Skeletal muscle cell (primary cell): ENCODE results near the gene THAP3.
A peak's percentile ranks its signal among the peaks of the same experiment; 100 is the strongest.
"Not testable (repeated sequence)": the region's sequence is repeated elsewhere in the genome, so short reads cannot be mapped to it uniquely, and the experiment has no call there.

Experiments
- DNase-seq: peaks from one replicate; pipeline ENCODE4 v3.0.0-alpha.2; 2010; ENCODE audit warnings: low read depth
- H3K4me3 ChIP-seq: 2 replicates; pipeline ENCODE4 v1.5.1; 2011; ENCODE audit warnings: low read depth, mild to moderate bottlenecking, control low read depth, low read length, moderate library complexity

The THAP3 gene

GRCh38 chr1:6628971-6629479, 4.4 kb downstream of the THAP3 start:
- no peak overlapping the region for H3K4me3 ChIP-seq
- DNase-seq = no peak

- no peak for DNase-seq
- H3K4me3 ChIP-seq = no peak overlapping the region
Measured at GRCh38 chr1:6630027-6630426, 5.4 kb downstream of the THAP3 start.

GRCh38 chr1:6631058-6631457, 6.4 kb downstream of the THAP3 start:
- no peak for DNase-seq
- no peak overlapping the region for H3K4me3 ChIP-seq

- no peak overlapping the region for H3K4me3 ChIP-seq
- DNase-seq = no peak
Measured at GRCh38 chr1:6632588-6633514, 8.2 kb downstream of the THAP3 start.

GRCh38 chr1:6634371-6635052, 9.8 kb downstream of the THAP3 start:
- H3K4me3 ChIP-seq = no peak overlapping the region
- no peak for DNase-seq

GRCh38 chr1:6635161-6635909, 10.7 kb downstream of the THAP3 start:
- no peak for DNase-seq

GRCh38 chr1:6635910-6636760, 11.5 kb downstream of the THAP3 start:
- H3K4me3 ChIP-seq = no peak overlapping the region
- DNase-seq = no peak

More at GRCh38 chr1:6635161-6635909, 10.7 kb downstream of the THAP3 start:
- H3K4me3 ChIP-seq = no peak overlapping the region

GRCh38 chr1:6636778-6637177, 12.1 kb downstream of the THAP3 start:
- H3K4me3 ChIP-seq, DNase-seq: not testable (repeated sequence)

- DNase-seq = no peak
- no peak overlapping the region for H3K4me3 ChIP-seq
Measured at GRCh38 chr1:6637770-6638169, 13.1 kb downstream of the THAP3 start.

GRCh38 chr1:6638226-6638625, 13.6 kb downstream of the THAP3 start:
- no peak overlapping the region for H3K4me3 ChIP-seq
- peak; percentile 43 for DNase-seq

GRCh38 chr1:6640867-6641266, 16.2 kb downstream of the THAP3 start:
- DNase-seq, H3K4me3 ChIP-seq: not testable (repeated sequence)

- H3K4me3 ChIP-seq = no peak overlapping the region
- DNase-seq = no peak
Measured at GRCh38 chr1:6645018-6645417, 20.4 kb downstream of the THAP3 start.

- no peak for DNase-seq
- no peak overlapping the region for H3K4me3 ChIP-seq
Measured at GRCh38 chr1:6646499-6647148, 22.0 kb downstream of the THAP3 start.

- H3K4me3 ChIP-seq = no peak overlapping the region
- DNase-seq = no peak
Measured at GRCh38 chr1:6648556-6648955, 23.9 kb downstream of the THAP3 start.

- DNase-seq = no peak
- no peak overlapping the region for H3K4me3 ChIP-seq
Measured at GRCh38 chr1:6651909-6652308, 27.2 kb downstream of the THAP3 start.

GRCh38 chr1:6652986-6653385, 28.3 kb downstream of the THAP3 start:
- DNase-seq = no peak
- no peak overlapping the region for H3K4me3 ChIP-seq

GRCh38 chr1:6653436-6654290, 29.0 kb downstream of the THAP3 start:
- DNase-seq = no peak
- H3K4me3 ChIP-seq = no peak overlapping the region

GRCh38 chr1:6657138-6657537, 32.5 kb downstream of the THAP3 start:
- H3K4me3 ChIP-seq = no peak overlapping the region
- no peak for DNase-seq
